GM12892 (cell line): ENCODE results near the gene STIM2.

Source experiments
- POLR2A ChIP-seq: IDR thresholded peaks from 2 replicates; pipeline ENCODE4 v1.6.1; 2011; ENCODE audit warnings: low read depth, low read length, control low read depth
- POLR2AphosphoS5 ChIP-seq: IDR thresholded peaks from 2 replicates; pipeline ENCODE4 v1.6.1; 2011; ENCODE audit warnings: low read depth, low read length, control low read depth

DNA sequence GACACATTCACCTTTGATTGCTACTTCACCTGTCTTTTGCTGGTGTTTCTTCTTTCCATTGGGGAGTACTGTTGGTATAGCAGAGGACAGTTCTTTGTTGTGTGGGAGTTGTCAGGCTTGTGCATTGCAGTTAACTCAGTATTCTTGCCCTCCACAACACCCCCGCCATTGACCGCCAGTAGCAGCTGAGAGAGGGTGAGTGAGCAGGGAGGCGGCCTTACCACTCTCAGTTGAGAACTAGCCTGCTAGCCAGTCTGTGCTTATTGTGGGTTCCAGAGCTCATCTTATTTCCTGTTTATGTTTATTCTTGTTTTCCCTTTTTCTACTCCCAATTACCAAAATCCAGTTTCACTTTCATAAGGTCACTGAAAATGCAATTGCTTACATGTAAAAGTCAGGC is 52.2 kb downstream of the STIM2 start:
- TF ChIP-seq POLR2A (no peak), POLR2AphosphoS5 (no peak)
